Posterior cingulate gyrus (tissue), 11 donors: ENCODE data around the gene LRP8.
A peak's percentile ranks its signal among the peaks of the same experiment; 100 is the strongest.

Source experiments
- DNase-seq, 10 donors: peaks; one replicate each; pipeline versions ENCODE4 v3.0.0 to v3.0.0-alpha.2; 2020 to 2021; ENCODE audit warnings: mixed read lengths in 3 of 10
- intact Hi-C: fragments of 100-400 bp; cut with DNase I; formaldehyde crosslinking; loops from one replicate; pipeline ENCODE4 v1.15.1; 2023

LRP8 gene

GRCh38 chr1:53341961-53342707 is 14.3 kb upstream of the LRP8 start:
- intact Hi-C loops = no loop called here
- peak in 1 of 10 donors; percentile 82 for DNase-seq

GRCh38 chr1:53341521-53341895 is 13.6 kb upstream of the LRP8 start:
- intact Hi-C loops = no loop called here
- DNase-seq = peak in 1 of 10 donors; percentile 17

GRCh38 chr1:53340660-53341520 is 13.0 kb upstream of the LRP8 start:
- peak in 1 of 10 donors; percentile 25 for DNase-seq
- intact Hi-C loops = no loop called here

- peak in 1 of 10 donors; percentile 67 for DNase-seq
- intact Hi-C loops = no loop called here
These were observed 12.1 kb upstream of the LRP8 start for GRCh38 chr1:53339736-53340635.

GRCh38 chr1:53338423-53338822 is 10.6 kb upstream of the LRP8 start:
- no peak for DNase-seq
- intact Hi-C loops = no loop called here

GRCh38 chr1:53337499-53337898 is 9.6 kb upstream of the LRP8 start:
- DNase-seq = no peak
- intact Hi-C loops = no loop called here

- intact Hi-C loops = no loop called here
- DNase-seq = no peak
These were observed 8.3 kb upstream of the LRP8 start for GRCh38 chr1:53336146-53336545.

GRCh38 chr1:53335661-53336060 is 7.8 kb upstream of the LRP8 start:
- no peak for DNase-seq
- intact Hi-C loops = no loop called here

- intact Hi-C loops = no loop called here
- DNase-seq = peak in 1 of 10 donors; percentile 16
These were observed 6.9 kb upstream of the LRP8 start for GRCh38 chr1:53334781-53335180.

GRCh38 chr1:53334312-53334711 is 6.4 kb upstream of the LRP8 start:
- DNase-seq = no peak

GRCh38 chr1:53332833-53333232 is 5.0 kb upstream of the LRP8 start:
- intact Hi-C loops = no loop called here
- DNase-seq = peak in 3 of 10 donors; percentile 9 to 59 (median 48)

More at GRCh38 chr1:53334312-53334711, 6.4 kb upstream of the LRP8 start:
- intact Hi-C loops = no loop called here

GRCh38 chr1:53332186-53332564 is 4.3 kb upstream of the LRP8 start:
- DNase-seq = peak in 2 of 10 donors; percentile 48 to 72
- intact Hi-C loops = no loop called here

GRCh38 chr1:53331446-53332185 is 3.7 kb upstream of the LRP8 start:
- intact Hi-C loops = no loop called here
- peak in 2 of 10 donors; percentile 28 to 30 for DNase-seq

GRCh38 chr1:53330819-53331218 is 2.9 kb upstream of the LRP8 start:
- DNase-seq = peak in 5 of 10 donors; percentile 4 to 80 (median 59)
- intact Hi-C loops = no loop called here

- intact Hi-C loops = loop anchor here (5.0 kb wide), 1 partner anchor 63 kb away; no protein-coding TSS in a partner anchor
- DNase-seq = peak in 3 of 10 donors; percentile 74 to 87 (median 86)
These were observed 950 bp upstream of the LRP8 start for GRCh38 chr1:53328541-53329499.

- intact Hi-C loops = loop anchor here (5.0 kb wide), 1 partner anchor 65 kb away; no protein-coding TSS in a partner anchor
- peak in 4 of 10 donors; percentile 29 to 89 (median 86) for DNase-seq
These were observed 522 bp downstream of the LRP8 start for GRCh38 chr1:53327182-53327913.

GRCh38 chr1:53326598-53327181 is 1.2 kb downstream of the LRP8 start:
- intact Hi-C loops = loop anchor here (5.0 kb wide), 1 partner anchor 66 kb away; no protein-coding TSS in a partner anchor
- peak in 3 of 10 donors; percentile 28 to 83 (median 71) for DNase-seq
